A673 (cell line): ENCODE measurements around the gene CD40LG.

Source experiments
- CTCF ChIP-seq: fragments of 300-800, 200-600 bp; sonication (generic); conservative IDR thresholded peaks from 2 replicates; pipeline ENCODE4 v1.5.1; 2017; ENCODE audit warnings: low read depth, mild to moderate bottlenecking, antibody characterized with exemption, low read length, moderate library complexity, mixed read lengths
- EZH2 ChIP-seq: fragments of 200-600 bp; sonication (generic); IDR thresholded peaks from 2 replicates; pipeline ENCODE4 v1.6.1; 2017; ENCODE audit warnings: borderline replicate concordance, low read depth, mild to moderate bottlenecking, mixed read lengths, antibody characterized with exemption, low read length; ENCODE audit not compliant: poor library complexity, severe bottlenecking

GRCh38 chrX:136684120-136684519 lies 36.2 kb downstream of the CD40LG start:
- TF ChIP-seq CTCF (no peak), EZH2 (no peak)
